Liver (tissue), 9 donors: ENCODE data around the gene ENTPD8. TPM values are rescaled to one million over a fixed set of nuclear protein-coding genes. Genes with fewer than 3 reads are reported as not detected.

ENCODE experiments used
- DNase-seq: peaks from one replicate; pipeline ENCODE4 v3.0.0-alpha.2; 2017; ENCODE audit warnings: low spot score
- H3K27ac ChIP-seq, 2 donors: one replicate each; pipeline ENCODE4 v1.7.0; 2013; ENCODE audit warnings: inconsistent platforms in 2 of 2, low read length in 2 of 2, control low read depth in 1 of 2, low read depth in 1 of 2, mild to moderate bottlenecking in 1 of 2
- H3K27me3 ChIP-seq, 4 donors: one replicate each; pipeline versions ENCODE4 v1.6.1 to v1.7.0; 2013; ENCODE audit warnings: low read length in 3 of 4, inconsistent platforms in 1 of 4, mild to moderate bottlenecking in 1 of 4, moderate library complexity in 1 of 4; ENCODE audit not compliant: control insufficient read depth in 4 of 4, insufficient read depth in 4 of 4
- H3K36me3 ChIP-seq, 4 donors: one replicate each; pipeline versions ENCODE4 v1.6.1 to v1.7.0; 2013; ENCODE audit warnings: low read length in 3 of 4, mild to moderate bottlenecking in 3 of 4, low read depth in 1 of 4, moderate library complexity in 1 of 4; ENCODE audit not compliant: control insufficient read depth in 4 of 4, insufficient read depth in 3 of 4
- H3K4me1 ChIP-seq, 4 donors: one replicate each; pipeline versions ENCODE4 v1.6.1 to v1.7.0; 2013; ENCODE audit warnings: low read length in 3 of 4, mild to moderate bottlenecking in 3 of 4, moderate library complexity in 1 of 4; ENCODE audit not compliant: control insufficient read depth in 4 of 4, insufficient read depth in 4 of 4
- H3K4me3 ChIP-seq, 3 donors: one replicate each; pipeline versions ENCODE4 v1.6.1 to v1.7.0; 2013; ENCODE audit warnings: low read length in 3 of 3, control low read depth in 1 of 3, low read depth in 1 of 3, mild to moderate bottlenecking in 1 of 3
- H3K9ac ChIP-seq, 2 donors: one replicate each; pipeline ENCODE4 v1.7.0; 2013; ENCODE audit warnings: low read length in 2 of 2, mild to moderate bottlenecking in 2 of 2, moderate library complexity in 2 of 2, control low read depth in 1 of 2, low read depth in 1 of 2
- H3K9me3 ChIP-seq, 4 donors: one replicate each; pipeline versions ENCODE4 v1.6.1 to v1.7.0; 2013; ENCODE audit warnings: low read length in 3 of 4; ENCODE audit not compliant: control insufficient read depth in 4 of 4
- EGR1 ChIP-seq, 2 donors: IDR thresholded peaks; 2 replicates each; pipeline ENCODE4 v1.6.1; 2016 to 2018; ENCODE audit warnings: antibody characterized with exemption in 2 of 2, low read depth in 2 of 2
- FOXA1 ChIP-seq: IDR thresholded peaks from 2 replicates; pipeline ENCODE4 v1.6.1; 2016; ENCODE audit warnings: antibody characterized with exemption
- FOXA2 ChIP-seq: IDR thresholded peaks from 2 replicates; pipeline ENCODE4 v1.6.1; 2016; ENCODE audit warnings: antibody characterized with exemption
- GABPA ChIP-seq, 2 donors: IDR thresholded peaks in 1 of 2; conservative IDR thresholded peaks in 1 of 2; 2 replicates each; pipeline ENCODE4 v1.6.1; 2016; ENCODE audit warnings: antibody characterized with exemption in 2 of 2, mild to moderate bottlenecking in 1 of 2, moderate library complexity in 1 of 2
- HNF4A ChIP-seq, 2 donors: conservative IDR thresholded peaks; 2 replicates each; pipeline ENCODE4 v1.6.1; 2016; ENCODE audit warnings: antibody characterized with exemption in 2 of 2, mild to moderate bottlenecking in 2 of 2
- HNF4G ChIP-seq: IDR thresholded peaks from 2 replicates; pipeline ENCODE4 v1.6.1; 2016; ENCODE audit warnings: antibody characterized with exemption
- JUND ChIP-seq, 2 donors: IDR thresholded peaks; 2 replicates each; pipeline ENCODE4 v1.6.1; 2016; ENCODE audit warnings: antibody characterized with exemption in 2 of 2
- MAX ChIP-seq: IDR thresholded peaks from 2 replicates; pipeline ENCODE4 v1.6.1; 2016; ENCODE audit warnings: antibody characterized with exemption
- NR2F2 ChIP-seq: IDR thresholded peaks from 2 replicates; pipeline ENCODE4 v1.6.1; 2016; ENCODE audit warnings: antibody characterized with exemption
- RAD21 ChIP-seq, 2 donors: IDR thresholded peaks; 2 replicates each; pipeline ENCODE4 v1.6.1; 2016; ENCODE audit warnings: antibody characterized with exemption in 2 of 2, mild to moderate bottlenecking in 2 of 2
- REST ChIP-seq: IDR thresholded peaks from 2 replicates; pipeline ENCODE4 v1.6.1; 2016; ENCODE audit warnings: antibody characterized with exemption, mild to moderate bottlenecking
- RXRA ChIP-seq, 2 donors: IDR thresholded peaks; 2 replicates each; pipeline ENCODE4 v1.6.1; 2017 to 2018; ENCODE audit warnings: antibody characterized with exemption in 2 of 2, mild to moderate bottlenecking in 1 of 2
- SP1 ChIP-seq: IDR thresholded peaks from 2 replicates; pipeline ENCODE4 v1.6.1; 2018; ENCODE audit warnings: antibody characterized with exemption, mild to moderate bottlenecking
- TAF1 ChIP-seq: conservative IDR thresholded peaks from 2 replicates; pipeline ENCODE4 v1.6.1; 2016; ENCODE audit warnings: antibody characterized with exemption, mild to moderate bottlenecking
- YY1 ChIP-seq: IDR thresholded peaks from 2 replicates; pipeline ENCODE4 v1.6.1; 2016; ENCODE audit warnings: antibody characterized with exemption, mild to moderate bottlenecking
- ZBTB33 ChIP-seq: IDR thresholded peaks from 2 replicates; pipeline ENCODE4 v1.6.1; 2016; ENCODE audit warnings: antibody characterized with exemption
- whole genome bisulfite sequencing: extraction: QIAGEN DNeasy Blood & Tissue Kit; methylation state at CpG from one replicate; pipeline ENCODE4 v1.1.7; 2013; 5-methylcytosine and 5-hydroxymethylcytosine counted together
- polyA plus RNA-seq, 2 donors: library from polyadenylated mRNA; stranded (reverse) in 1 of 2; unstranded in 1 of 2; fragments of 200-250 nt in 1 of 2; fragments of >200 nt in 1 of 2; fragmentation: Nextera tagmentation in 1 of 2; extraction: Ambion mirVana in 1 of 2; gene quantifications; one replicate each; pipeline versions ENCODE4 v1.2.1 to v1.2.3, GENCODE V29; 2013 to 2015
- total RNA-seq, 2 donors: library from RNA; depleted of rRNA; stranded (reverse); fragments of >200 nt; gene quantifications; one replicate each; pipeline ENCODE4 v1.2.3, GENCODE V29; 2014
- TF ChIP-seq, protein P1 (sequence below): IDR thresholded peaks from 2 replicates; pipeline ENCODE4 v1.6.1; 2016; ENCODE audit warnings: antibody characterized with exemption
- TF ChIP-seq, protein P2 (sequence below): fragments of 150-350 bp; IDR thresholded peaks from 2 replicates; pipeline ENCODE4 v1.5.1; 2017; ENCODE audit warnings: improper control_type of control experiment, low read depth, low read length; ENCODE audit not compliant: missing input control
- donor health status: healthy.
- donor health status: healthy.
- donor health status: healthy.
- donor health status: healthy.
- donor health status: healthy.

Gene ENTPD8
- total and polyA plus RNA-seq, 4 donors, result 1.6 to 6.2 (median 4.9) TPM

- Histone ChIP-seq H3K4me1 (peaks cover 5 to 10% (median 6%) of the 10 kb centered on the region in 4 donors), H3K4me3 (no peak overlapping the region), H3K27ac (no peak overlapping the region), H3K9me3 (no peaks in the 10 kb centered on the region), H3K36me3 (no peaks in the 10 kb centered on the region), H3K9ac (no peak overlapping the region), H3K27me3 (no peaks in the 10 kb centered on the region)
- TF ChIP-seq YY1 (no peak), GABPA (IDR thresholded peaks at IDR 0.05 in 1 of 2, conservative IDR thresholded peaks at IDR 0.05 in 1 of 2) (no peak), EGR1 (IDR thresholded peaks at IDR 0.05; ENCODE audit: low read depth in 2 of 2) (no peak), MAX (no peak), FOXA2 (no peak), TAF1 (no peak), HNF4A (conservative IDR thresholded peaks at IDR 0.05) (no peak), NR2F2 (no peak), FOXA1 (no peak), ZBTB33 (no peak), HNF4G (no peak), SP1 (no peak), RXRA (IDR thresholded peaks at IDR 0.05) (no peak), REST (no peak), RAD21 (IDR thresholded peaks at IDR 0.05) (no peak), JUND (IDR thresholded peaks at IDR 0.05) (no peak)
- TF ChIP-seq, protein P1, sequence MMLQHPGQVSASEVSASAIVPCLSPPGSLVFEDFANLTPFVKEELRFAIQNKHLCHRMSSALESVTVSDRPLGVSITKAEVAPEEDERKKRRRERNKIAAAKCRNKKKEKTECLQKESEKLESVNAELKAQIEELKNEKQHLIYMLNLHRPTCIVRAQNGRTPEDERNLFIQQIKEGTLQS, result no peak
- TF ChIP-seq, protein P2, sequence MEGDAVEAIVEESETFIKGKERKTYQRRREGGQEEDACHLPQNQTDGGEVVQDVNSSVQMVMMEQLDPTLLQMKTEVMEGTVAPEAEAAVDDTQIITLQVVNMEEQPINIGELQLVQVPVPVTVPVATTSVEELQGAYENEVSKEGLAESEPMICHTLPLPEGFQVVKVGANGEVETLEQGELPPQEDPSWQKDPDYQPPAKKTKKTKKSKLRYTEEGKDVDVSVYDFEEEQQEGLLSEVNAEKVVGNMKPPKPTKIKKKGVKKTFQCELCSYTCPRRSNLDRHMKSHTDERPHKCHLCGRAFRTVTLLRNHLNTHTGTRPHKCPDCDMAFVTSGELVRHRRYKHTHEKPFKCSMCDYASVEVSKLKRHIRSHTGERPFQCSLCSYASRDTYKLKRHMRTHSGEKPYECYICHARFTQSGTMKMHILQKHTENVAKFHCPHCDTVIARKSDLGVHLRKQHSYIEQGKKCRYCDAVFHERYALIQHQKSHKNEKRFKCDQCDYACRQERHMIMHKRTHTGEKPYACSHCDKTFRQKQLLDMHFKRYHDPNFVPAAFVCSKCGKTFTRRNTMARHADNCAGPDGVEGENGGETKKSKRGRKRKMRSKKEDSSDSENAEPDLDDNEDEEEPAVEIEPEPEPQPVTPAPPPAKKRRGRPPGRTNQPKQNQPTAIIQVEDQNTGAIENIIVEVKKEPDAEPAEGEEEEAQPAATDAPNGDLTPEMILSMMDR, result no peak
- DNase-seq, result no peak
- 94% methylated on average over 24 of the region's 24 CpGs for WGBS
Observed at GRCh38 chr9:137404961-137405567, 36.1 kb downstream of the ENTPD8 start.
